Cardiac fibroblast (primary cell): ENCODE data around the gene MT1A.
"Not testable (repeated sequence)": the region's sequence is repeated elsewhere in the genome, so short reads cannot be mapped to it uniquely, and the experiment has no call there.

Experiments used
- DNase-seq, 2 donors: peaks; one replicate each; pipeline versions ENCODE4 v3.0.0 to v3.0.0-alpha.2; 2010; ENCODE audit warnings: low read depth in 2 of 2
- H3K4me3 ChIP-seq, 2 donors: replicated peaks in 1 of 2; 1 replicate in 1 of 2; 2 replicates in 1 of 2; pipeline ENCODE4 v1.5.1; 2011; ENCODE audit warnings: low read depth in 2 of 2, low read length in 2 of 2, mild to moderate bottlenecking in 2 of 2, moderate library complexity in 1 of 2
- CTCF ChIP-seq: IDR thresholded peaks from one replicate; pipeline ENCODE4 v1.5.1; 2011; ENCODE audit warnings: low read depth, mild to moderate bottlenecking, low read length, inconsistent platforms

The MT1A gene

GRCh38 chr16:56667581-56668571 is 29.4 kb downstream of the MT1A start, which contains the start of gene MT1G:
TSS of gene MT1G (minus strand) at chr16:56668065. CDS start at chr16:56667993, 72 bp downstream.
- no peak for TF ChIP-seq CTCF
- peak; percentile 32 to 34 for DNase-seq
- no peak within 1 kb of the TSS for H3K4me3 ChIP-seq

- no peak within 1 kb of the TSS for H3K4me3 ChIP-seq
- DNase-seq = no peak
- TF ChIP-seq CTCF = no peak
Observed at GRCh38 chr16:56669005-56669839, 30.8 kb downstream of the MT1A start, which contains the start of gene MT1H. TSS of gene MT1H (plus strand) at chr16:56669814. CDS start at chr16:56669885, 71 bp downstream.

DNA sequence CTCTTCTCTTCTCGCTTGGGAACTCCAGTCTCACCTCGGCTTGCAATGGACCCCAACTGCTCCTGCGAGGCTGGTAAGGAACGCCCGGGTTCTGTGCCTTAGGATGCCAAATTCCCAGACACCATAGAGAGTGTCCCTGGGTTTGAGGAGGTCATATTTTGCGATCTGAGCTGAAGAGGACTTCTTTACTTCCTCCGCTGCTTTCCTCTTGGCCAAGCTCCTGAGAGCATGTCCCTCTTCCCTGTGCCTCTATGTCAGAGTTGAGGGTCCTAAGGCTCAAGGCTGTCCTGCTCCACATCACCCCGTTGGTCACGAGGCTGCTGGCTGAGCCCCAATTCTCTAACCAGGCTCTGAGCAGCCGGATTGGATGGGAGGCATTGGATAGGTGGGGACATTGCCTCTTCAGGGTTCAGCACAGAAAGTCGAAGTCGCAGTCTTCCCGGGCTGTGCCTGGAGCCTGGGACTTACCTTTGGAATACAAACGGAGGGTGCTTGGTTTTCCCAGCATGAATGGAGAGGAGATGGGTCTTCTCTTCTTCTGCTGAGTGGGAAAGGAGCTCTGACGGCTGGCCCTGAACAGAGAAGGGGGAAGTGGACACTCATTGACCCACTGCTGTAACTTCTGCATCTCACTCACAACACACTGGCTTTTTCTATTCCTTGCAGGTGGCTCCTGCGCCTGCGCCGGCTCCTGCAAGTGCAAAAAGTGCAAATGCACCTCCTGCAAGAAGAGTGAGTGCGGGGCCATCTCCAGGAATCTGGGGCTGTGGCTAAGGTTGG is 31.6 kb downstream of the MT1A start:
- no peak for TF ChIP-seq CTCF
- H3K4me3 ChIP-seq = no peak overlapping the region
- DNase-seq = no peak

DNA sequence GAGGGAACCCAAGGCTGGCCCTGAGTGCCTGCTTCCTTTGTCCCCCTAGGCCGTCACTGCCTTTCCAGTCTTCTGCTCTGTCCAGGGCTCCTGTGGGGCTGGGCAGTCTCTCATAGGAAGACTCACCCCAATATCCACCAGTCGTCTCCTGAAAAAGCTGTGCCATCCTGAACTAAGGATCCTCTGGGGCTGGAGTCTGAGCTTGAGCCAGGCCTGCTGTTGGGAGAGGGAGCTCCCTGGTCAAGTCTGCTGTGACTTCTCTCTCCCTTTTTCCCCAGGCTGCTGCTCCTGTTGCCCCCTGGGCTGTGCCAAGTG is 32.1 kb downstream of the MT1A start:
- H3K4me3 ChIP-seq = no peak overlapping the region
- no peak for TF ChIP-seq CTCF
- DNase-seq = no peak

DNA sequence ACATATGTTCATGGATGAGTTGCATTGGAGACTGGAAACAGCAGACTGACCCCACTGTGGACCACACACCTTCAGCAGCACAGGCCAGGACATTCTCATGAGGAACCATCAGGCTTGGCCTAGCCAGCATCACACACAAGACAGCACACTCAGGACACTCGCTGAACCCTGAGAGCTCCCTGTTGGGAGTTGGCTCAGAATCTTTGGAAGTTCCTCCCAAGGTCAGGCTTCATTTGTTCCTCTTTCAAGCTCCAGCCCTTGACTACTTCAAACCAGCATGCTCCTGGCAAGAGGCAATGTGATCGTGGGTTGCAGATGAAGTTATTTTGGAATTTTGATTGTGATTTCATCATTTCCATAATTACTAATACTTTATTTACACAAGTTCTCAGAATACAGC is 33.2 kb downstream of the MT1A start:
- peak in 1 of 2 donors; percentile 18 for DNase-seq

DNA sequence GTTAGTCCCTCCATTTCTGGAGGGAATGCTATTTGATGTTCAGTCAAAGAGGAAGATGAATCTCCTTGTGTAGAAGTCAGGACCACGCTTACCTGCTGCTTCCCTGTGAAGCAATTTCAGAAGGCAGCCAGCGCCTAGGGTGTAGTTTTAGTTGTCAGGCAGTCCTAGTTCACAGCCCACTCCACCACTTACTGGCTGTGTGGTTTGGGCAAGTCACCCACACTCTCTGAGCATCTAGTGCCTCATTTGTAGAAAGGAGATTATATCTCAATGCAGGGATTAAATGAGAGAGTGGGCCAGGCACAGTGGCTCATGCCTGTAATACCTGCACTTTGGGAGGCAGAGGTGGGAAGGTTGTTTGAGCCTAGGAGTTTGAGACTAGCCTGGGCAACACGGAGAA is 33.7 kb downstream of the MT1A start:
- DNase-seq, H3K4me3 ChIP-seq: not testable (repeated sequence)

More for the DNA sequence above, 33.2 kb downstream of the MT1A start:
- H3K4me3 ChIP-seq = not testable (repeated sequence)

DNA sequence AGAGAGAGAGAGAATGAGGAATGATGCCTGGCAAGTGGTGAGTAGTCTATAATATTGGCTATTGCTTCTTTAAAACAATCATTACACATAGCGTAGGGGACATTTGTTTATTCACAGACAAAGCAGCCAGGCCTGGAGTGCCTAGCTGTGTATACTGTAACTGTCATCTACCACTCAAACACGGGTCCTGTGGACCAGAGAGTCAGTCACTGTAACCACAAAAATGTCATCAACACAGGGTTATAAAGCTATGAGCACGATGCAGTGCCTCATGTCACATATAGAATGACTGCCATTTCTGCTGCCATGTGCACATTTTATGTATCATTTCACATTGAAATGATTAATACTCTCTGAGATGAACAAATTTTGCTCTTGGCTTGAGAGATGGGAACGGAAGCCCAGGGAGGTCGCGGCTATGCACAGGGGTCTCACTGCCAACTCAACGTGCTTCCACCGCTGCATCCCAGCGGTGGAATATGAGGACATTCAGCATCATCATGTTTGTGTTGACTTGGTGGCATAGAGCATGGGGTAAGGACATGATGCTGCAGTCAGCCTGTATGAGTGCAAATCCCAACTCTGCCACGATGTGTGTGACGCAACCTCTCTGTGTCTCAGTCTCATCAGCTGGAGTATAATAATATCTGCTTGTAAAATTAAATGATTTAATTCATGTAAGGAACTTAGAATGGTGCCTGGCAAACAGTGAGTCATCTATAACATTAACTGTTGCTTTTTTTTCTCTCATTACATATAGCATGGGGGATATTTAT is 34.5 kb downstream of the MT1A start:
- no peak for DNase-seq
- H3K4me3 ChIP-seq = no peak overlapping the region
- TF ChIP-seq CTCF = no peak
